NCI-H82 (cell line): Measurements from ENCODE around the gene RGP1.

Experiments used
- DNase-seq: peaks from one replicate; lab custom pipeline; 2025; lab: John Stamatoyannopoulos, UW

Gene RGP1

GRCh38 chr9:35748858-35749514 is at the start of gene RGP1, which contains the start of gene GBA2:
RGP1 (plus strand) TSS chr9:35749287; CDS start chr9:35749756, 469 bp downstream.
GBA2 (minus strand) TSS chr9:35749228; CDS start chr9:35748704, 524 bp downstream.
- peak; percentile 75 for DNase-seq

- no peak for DNase-seq
These were observed 49.1 kb upstream of the RGP1 start for GRCh38 chr9:35700031-35700430.

- no peak for DNase-seq
These were observed 48.1 kb upstream of the RGP1 start for GRCh38 chr9:35700942-35701341.

GRCh38 chr9:35702696-35703095 is 46.4 kb upstream of the RGP1 start:
- no peak for DNase-seq

- DNase-seq = no peak
These were observed 45.0 kb upstream of the RGP1 start for GRCh38 chr9:35703906-35704672.

- no peak for DNase-seq
These were observed 43.7 kb upstream of the RGP1 start for GRCh38 chr9:35705372-35705771.

- DNase-seq = no peak
These were observed 43.2 kb upstream of the RGP1 start for GRCh38 chr9:35705836-35706430.

GRCh38 chr9:35706951-35707350 is 42.1 kb upstream of the RGP1 start:
- no peak for DNase-seq

- DNase-seq = no peak
These were observed 40.9 kb upstream of the RGP1 start for GRCh38 chr9:35708146-35708545.

GRCh38 chr9:35710818-35711500 is 38.1 kb upstream of the RGP1 start:
- no peak for DNase-seq

- no peak for DNase-seq
These were observed 37.3 kb upstream of the RGP1 start for GRCh38 chr9:35711501-35712428.

- DNase-seq = no peak
These were observed 36.2 kb upstream of the RGP1 start for GRCh38 chr9:35712762-35713400.

- DNase-seq = no peak
These were observed 35.5 kb upstream of the RGP1 start for GRCh38 chr9:35713578-35713977.

GRCh38 chr9:35714123-35714522 is 35.0 kb upstream of the RGP1 start:
- DNase-seq = no peak

- no peak for DNase-seq
These were observed 34.4 kb upstream of the RGP1 start for GRCh38 chr9:35714579-35715252.

GRCh38 chr9:35716230-35716629 is 32.9 kb upstream of the RGP1 start:
- no peak for DNase-seq

- no peak for DNase-seq
These were observed 31.8 kb upstream of the RGP1 start for GRCh38 chr9:35717132-35717870.

GRCh38 chr9:35718721-35719511 is 30.2 kb upstream of the RGP1 start:
- DNase-seq = no peak

GRCh38 chr9:35719546-35719945 is 29.5 kb upstream of the RGP1 start:
- no peak for DNase-seq
